HG03521 (cell line): Measurements from ENCODE around the gene RIMKLB.
"Not testable (repeated sequence)": the region's sequence is repeated elsewhere in the genome, so short reads cannot be mapped to it uniquely, and the experiment has no call there.

Source experiments
- ATAC-seq: cut with Tn5 transposase; IDR thresholded peaks from one replicate; pipeline ENCODE4 v1.9.1; 2021; ENCODE audit warnings: mild to moderate bottlenecking, moderate library complexity; ENCODE audit not compliant: unreplicated experiment

RIMKLB gene

DNA sequence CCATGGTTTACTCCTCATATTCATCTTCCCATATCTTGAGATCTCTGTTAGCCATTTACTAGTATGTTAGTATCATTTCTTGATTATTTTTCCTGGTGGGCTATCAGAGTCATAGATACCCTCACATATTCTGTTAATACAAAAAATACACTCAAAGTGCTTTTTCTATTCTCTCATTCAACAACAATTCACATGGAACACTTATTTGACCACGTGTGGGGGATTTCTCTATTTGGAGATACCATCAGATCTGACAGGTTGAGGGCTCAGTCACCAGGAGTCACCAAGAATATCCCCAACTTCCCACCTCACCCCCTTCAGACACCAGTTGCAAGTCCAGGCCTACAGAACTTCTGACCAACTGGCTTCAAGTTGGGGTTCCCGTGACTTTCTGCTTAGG is 72.7 kb downstream of the RIMKLB start:
- no peak for ATAC-seq

DNA sequence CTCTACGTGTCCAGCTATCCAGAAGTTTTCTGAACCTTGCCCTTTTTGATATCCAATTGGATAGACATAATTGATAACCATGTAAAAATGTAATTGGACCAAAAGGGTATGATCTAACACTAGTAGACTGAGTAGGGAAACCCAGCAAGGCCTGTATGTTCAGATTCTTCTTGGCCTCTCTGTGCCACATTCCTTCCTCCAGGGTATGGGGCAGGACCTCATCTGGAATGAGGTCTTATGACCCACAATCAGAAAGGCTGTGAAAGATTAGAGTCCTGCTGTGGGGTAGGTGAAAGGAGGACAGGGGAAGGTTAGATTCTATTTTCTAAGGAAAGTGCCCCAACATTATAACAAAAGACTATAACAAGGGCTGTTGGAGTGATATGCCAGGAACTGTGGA is 73.3 kb downstream of the RIMKLB start:
- no peak for ATAC-seq

DNA sequence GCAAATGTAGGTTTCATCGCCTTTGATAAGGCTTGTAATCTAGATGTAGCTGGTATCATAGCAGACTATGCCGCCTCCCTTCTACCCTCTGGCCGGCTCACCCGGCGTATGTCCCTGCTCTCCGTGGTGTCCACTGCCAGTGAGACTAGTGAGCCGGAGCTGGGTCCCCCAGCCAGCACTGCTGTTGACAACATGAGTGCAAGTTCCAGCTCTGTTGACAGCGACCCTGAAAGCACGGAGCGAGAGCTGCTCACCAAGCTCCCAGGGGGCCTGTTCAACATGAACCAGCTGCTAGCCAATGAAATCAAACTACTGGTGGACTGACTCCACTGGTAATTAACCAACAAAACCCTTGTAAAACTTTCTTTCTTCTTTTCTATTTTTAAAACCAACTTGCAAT is 75.7 kb downstream of the RIMKLB start:
- no peak for ATAC-seq

DNA sequence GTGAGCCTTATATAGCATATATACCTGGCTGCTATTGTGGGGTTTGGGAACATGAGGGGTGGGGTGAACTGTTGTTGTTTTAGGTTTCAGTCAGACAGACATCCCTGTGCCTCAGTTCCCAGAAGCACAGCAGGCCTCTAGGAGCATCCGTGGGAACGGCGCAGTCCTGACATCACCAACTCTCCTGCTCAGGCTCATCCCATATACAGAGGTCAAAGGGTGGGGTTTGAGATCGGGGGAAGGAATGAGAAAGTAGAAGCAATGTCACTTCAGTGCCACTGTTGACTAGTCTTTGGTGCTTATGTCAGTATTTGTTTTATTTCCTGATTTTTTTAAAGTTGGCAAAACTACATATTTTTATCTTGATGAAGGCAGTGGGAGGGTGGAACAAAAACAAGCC is 81.5 kb downstream of the RIMKLB start:
- ATAC-seq: no peak

DNA sequence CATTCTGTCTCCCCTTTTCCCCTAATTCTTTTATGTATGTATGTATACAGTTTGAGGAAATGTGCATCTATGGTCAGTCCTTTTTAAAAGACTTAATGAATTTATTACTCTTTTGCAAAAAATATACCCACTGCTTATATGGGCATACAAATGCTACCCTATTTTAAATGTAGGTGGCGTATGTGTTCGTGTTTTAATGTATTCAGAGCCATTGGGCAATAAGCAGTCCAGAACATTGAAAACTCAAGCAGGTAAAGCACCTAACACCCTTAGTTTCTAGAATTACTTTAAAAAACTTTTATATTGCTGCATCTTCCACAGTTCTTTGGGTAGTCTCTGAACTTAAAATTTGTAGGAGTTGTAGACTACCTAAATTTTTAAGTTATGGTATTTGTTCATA is 82.1 kb downstream of the RIMKLB start:
- no peak for ATAC-seq

DNA sequence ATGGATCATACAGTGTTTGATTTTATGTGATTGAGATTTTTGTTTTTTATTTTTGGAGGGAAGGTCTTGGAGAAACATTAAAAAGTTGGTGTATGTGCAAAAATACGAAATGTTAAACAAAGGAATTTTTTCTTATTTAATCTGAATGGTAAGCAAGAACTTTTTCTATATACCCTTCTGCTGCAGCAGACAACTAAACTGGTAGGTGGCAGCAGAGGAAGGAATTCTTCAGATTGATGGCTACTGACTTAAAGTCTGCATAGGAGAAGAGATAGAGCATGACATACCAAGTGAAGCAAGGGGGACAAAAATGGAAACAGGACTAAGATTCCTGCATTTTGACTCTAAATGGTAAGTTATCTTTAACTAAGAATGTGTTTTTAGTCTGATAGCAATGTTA is 82.6 kb downstream of the RIMKLB start:
- no peak for ATAC-seq

DNA sequence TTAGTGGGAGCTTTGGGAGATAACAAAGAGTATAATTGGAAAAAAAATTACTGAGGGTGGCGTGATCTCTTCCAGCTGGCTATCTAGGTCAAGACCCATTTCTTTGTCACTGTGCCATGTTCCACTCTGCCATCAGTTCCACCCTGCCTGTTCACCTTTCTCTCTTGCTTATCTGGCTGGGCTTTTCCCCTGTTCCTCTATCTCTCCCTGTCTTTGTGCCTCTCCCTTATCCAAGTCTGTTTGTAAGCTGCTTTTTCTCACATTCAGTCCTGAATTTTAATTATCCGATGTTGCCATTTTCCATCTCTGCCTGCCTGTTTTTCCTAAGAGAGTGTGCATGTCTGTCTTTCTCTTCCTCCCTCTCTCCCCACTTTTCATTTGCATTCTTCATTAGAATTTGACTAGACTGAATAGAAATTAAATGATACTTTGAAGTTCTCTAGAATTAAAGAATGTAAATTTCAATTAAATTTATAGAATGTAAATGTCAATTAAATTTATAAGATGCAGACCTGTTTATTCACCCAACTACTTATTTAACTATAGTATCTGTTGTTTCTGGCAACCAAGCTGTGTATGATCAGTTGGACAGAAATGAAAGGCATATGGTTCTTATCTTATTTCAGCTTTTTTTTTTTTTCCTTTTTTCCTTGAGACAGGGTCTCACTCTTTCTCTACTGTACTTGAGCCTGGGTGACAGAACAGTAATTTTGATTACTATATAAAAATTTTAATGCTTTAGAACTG is 83.8 kb downstream of the RIMKLB start:
- ATAC-seq: no peak

DNA sequence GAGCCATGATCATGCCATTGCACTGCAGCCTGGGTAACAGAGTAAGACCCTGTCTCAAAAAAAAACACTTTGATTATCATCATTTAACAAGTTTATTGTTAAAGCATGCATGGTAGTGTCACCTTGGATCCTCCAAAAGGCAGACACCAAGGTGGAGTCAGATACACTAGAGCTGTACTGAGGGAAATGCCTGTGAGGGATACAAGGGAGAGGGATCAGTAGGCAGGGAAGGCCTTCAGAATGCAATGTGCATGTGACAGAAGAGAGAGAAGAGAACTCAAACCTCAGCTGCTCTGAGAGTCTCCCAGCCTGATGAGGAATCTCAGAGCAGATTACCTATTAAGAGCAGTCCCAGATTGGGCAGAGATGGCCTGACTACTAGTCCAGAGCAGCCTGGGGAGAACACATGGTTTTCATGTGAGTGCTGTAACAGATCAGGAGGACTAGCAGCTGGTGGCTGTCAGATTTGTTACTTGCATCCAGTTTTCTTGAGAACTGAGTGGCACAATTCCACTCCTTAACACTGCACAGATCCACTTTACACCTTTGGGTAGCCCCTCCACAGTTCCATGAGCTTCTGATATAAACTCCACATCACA is 86.6 kb downstream of the RIMKLB start:
- ATAC-seq: no peak

DNA sequence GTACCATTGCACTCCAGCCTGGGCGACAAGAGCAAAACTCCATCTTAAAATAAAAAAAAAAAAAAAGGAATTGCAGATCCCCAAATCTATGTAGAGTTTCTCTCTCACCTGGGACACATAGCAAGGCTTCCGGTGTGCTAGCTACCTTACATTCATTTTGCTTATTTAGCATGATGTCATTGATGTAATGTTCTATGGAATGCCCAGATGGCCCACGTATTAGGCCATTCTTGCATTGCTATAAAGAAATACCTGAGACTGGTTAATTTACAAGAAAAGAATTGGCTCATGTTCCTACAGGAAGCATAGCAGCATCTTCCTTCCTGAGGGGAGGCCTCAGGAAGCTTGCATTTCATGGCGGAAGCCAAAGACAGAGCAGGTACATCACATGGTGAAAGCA is 87.7 kb downstream of the RIMKLB start:
- ATAC-seq: no peak

DNA sequence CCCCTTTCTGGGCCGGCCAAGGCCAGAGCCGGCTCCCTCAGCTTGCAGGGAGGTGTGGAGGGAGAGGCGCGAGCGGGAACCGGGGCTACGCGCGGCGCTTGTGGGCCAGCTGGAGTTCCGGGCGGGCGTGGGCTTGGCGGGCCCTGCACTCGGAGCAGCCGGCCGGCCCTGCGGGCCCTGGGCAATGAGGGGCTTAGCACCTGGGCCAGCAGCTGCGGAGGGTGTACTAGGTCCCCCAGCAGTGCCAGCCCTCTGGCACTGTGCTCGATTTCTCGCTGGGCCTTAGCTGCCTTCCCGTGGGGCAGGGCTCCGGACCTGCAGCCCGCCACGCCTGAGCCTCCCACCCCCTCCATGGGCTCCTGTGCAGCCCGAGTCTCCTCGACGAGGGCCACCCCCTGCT is 89.4 kb downstream of the RIMKLB start:
- not testable (repeated sequence) for ATAC-seq

DNA sequence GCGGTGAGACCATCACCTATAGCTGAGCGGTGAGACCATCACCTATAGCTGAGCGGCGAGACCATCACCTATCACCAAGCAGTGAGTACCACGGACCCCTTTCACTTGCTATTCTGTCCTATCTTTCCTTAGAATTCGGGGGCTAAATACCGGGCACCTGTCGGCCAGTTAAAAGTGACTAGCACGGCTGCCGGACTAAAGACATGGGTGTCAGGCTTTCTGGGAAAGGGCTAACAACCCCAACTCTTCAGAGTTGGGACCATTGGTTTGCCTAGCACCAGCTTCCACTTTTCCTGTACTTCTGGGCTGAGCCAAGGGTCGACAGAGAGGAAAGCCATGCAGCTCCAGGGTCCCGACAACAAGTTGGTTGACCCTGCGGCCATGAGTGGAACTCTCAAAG is 90.9 kb downstream of the RIMKLB start:
- ATAC-seq: not testable (repeated sequence)

DNA sequence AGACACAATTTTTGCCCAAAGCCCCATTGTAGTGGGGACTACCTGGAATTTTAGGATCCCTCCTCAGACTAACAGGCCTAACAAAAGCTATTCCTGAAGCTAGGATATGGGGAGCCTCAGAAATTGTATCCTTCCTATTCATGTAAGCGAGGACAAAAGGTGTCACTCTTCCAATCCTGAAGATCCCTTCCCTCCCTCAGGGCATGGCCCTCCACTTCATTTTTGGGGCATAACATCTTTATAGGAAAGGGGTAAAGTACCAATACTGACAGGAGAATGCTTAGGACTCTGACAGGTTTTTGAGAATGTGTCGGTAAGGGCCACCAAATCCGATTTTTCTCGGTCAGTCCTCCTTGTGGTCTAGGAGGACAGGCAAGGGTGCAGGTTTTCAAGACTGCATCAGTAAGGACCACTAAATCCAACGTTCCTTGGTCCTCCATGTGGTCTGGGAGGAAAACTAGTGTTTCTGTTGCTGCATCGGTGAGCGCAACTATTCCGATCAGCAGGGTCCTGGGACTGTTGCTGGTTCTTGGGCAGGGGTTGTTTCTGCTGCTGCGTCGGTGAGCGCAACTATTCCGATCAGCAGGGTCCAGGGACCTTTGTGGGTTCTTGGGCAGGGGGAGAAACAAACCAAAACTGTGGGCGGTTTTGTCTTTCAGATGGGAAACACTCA is 91.7 kb downstream of the RIMKLB start:
- ATAC-seq: not testable (repeated sequence)

DNA sequence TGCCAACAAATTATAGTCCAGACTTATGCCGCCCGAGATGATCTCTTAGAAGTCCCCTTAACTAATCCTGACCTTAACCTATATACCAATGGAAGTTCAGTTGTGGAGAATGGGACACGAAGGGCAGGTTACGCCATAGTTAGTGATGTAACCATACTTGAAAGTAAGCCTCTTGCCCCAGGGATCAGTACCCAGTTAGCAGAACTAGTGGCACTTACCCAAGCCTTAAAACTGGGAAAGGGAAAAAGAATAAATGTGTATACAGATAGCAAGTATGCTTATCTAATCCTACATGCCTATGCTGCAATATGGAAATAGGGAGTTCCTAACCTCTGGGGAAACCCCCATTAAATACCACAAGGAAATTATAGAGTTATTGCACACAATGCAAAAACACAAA is 95.4 kb downstream of the RIMKLB start:
- not testable (repeated sequence) for ATAC-seq

DNA sequence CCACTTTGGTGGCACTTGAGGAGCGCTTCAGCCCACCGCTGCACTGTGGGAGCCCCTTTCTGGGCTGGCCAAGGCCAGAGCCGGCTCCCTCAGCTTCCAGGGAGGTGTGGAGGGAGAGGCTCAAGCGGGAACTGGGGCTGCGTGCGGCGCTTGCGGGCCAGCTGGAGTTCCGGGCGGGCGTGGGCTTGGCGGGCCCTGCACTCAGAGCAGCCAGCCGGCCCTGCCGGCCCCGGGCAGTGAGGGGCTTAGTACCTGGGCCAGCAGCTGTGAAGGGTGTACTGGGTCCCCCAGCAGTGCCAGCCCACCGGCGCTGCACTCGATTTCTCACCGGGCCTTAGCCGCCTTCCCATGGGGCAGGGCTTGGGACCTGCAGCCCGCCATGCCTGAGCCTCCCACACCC is 96.8 kb downstream of the RIMKLB start:
- ATAC-seq: not testable (repeated sequence)

DNA sequence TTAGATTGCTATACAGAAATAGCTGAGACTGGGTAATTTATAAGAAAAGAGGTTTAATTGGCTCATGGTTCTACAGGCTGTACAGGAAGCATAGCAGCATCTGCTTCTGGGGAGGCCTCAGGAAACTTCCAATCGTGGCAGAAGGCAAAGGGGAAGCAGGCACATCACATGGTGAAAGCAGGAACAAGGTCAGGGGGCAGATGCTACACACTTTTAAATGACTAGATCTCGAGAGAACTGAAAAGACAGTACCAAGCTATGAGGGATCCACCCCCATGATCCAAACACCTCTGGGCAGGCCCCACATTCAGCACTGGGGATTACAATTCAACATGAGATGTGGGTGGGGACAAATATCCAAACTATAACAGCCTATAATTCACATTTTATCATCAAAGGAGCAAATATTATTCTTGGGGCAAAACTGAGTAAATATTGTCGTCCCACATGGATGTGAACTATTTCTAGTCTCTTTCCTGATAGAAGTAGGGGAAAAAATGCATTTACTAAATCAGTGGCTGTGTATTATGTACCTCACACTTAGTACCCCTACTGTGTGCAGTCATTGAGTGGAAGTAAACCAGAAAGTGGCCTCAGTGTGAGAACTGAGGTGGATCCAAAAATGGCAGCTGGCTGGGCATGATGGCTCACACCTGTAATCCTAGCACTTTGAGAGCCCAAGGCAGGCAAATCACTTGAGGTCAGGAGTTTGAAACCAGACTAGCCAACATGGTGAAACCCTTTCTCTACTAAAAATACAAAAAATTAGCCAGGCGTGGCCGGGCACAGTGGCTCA is 99.2 kb downstream of the RIMKLB start:
- ATAC-seq: no peak

DNA sequence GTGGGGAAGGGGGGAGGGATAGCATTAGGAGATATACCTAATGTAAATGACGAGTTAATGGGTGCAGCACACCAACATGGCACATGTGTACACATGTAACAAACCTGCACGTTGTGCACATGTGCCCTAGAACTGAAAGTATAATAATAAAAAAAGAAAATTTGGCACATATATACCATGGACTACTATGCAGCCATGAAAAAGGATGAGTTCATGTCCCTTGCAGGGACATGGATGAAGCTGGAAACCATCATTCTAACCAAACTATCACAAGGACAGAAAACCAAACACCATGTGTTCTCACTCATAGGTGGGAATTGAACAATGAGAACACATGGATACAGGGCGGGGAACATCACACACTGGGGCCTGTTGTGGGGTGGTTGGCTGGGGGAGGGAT is 103.4 kb downstream of the RIMKLB start:
- not testable (repeated sequence) for ATAC-seq

DNA sequence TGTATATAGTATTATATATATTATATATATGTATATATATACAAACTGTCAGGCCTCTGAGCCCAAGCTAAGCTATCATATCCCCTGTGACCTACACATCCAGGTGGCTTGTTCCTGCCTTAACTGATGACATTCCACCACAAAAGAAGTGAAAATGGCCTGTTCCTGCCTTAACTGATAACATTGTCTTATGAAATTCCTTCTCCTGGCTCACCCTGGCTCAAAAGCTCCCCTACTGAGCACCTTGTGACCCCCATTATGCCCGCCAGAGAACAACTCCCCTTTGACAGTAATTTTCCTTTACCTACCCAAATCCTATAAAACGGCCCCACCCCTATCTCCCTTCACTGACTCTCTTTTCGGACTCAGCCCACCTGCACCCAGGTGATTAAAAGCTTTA is 107.0 kb downstream of the RIMKLB start:
- ATAC-seq: not testable (repeated sequence)

DNA sequence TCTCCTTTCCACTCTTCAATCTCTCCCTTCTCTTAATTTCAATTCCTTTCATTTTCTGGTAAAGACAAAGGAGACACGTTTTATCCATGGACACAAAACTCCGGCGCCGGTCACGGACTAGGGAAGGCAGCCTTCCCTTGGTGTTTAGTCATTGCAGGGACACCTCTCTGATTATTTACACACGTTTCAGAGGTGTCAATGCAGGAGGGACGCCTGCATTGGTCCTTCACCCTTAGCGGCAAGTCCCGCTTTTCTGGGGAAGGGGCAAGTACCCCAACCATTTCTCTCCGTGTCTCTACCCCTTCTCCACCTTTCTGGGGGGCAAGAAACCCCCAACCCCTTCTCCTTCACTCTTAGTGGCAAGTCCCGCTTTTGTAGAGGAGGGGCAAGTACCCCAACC is 107.7 kb downstream of the RIMKLB start:
- not testable (repeated sequence) for ATAC-seq

DNA sequence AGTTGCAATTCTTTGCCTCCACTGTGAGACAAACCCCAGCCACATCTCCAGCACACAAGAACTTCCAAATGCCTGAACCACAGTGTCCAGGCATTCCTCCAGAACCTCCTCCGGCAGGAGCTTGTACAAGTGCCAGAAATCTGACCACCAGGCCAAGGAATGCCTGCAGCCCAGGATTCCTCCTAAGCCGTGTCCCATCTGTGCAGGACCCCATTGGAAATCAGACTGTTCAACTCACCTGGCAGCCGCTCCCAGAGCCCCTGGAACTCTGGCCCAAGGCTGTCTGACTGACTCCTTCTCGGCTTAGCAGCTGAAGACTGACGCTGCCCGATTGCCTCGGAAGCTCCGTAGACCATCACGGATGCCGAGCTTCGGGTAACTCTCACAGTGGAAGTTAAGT is 109.3 kb downstream of the RIMKLB start:
- not testable (repeated sequence) for ATAC-seq

DNA sequence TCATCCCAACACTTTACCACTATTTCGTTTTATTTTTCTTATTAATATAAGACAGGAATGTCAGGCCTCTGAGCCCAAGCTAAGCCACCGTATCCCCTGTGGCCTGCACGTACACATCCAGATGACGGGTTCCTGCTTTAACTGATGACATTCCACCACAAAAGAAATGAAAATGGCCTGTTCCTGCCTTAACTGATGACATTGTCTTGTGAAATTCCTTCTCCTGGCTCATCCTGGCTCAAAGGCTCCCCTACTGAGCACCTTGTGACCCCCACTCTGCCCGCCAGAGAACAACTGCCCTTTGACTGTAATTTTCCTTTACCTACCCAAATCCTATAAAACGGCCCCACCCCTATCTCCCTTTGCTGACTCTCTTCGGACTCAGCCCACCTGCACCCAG is 112.3 kb downstream of the RIMKLB start:
- not testable (repeated sequence) for ATAC-seq

DNA sequence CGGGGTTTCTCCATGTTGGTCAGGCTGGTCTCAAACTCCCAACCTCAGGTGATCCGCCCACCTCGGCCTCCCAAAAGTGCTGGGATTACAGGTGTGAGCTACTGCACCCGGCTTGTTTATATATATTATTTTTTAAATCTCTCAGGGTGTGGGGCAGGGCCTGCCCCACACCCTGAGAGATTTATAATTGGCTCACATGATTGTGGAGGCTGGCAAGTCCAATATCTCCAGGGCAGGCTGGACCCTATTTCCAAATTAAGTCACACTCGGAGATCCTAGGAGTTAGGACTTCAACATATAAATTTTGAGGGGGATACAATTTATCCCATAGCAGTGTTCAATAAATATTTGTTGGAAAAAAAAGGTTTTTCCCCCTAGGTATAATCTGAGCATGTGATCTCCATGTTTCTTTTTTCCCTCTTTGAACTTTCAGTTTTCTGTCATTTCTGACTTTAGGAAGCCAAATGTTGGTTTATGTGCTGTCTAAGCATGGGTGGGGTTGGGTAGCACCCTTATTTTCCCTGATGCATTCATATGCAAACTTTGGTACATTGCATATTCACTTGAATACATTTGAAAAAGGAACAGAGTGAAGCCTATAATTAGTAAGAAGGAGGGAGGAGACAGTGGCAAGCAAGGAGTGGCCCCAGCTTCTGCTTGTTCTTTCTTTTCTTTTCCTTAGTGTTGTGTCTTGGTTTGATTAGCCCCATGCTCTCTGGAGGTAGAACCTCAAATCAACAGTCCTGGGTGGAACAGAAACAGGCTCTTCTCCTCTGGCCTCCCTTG is 116.0 kb downstream of the RIMKLB start:
- ATAC-seq: no peak
